Pancreas (tissue), 10 donors: ENCODE data around the gene NUP35. TPM values are rescaled to one million over a fixed set of nuclear protein-coding genes. Genes with fewer than 3 reads are reported as not detected.

Source experiments
- ATAC-seq, 4 donors: fragments of 200-7000 bp; cut with Tn5 transposase; one replicate each; pipeline versions ENCODE4 v1.8.0 to v1.9.1; 2020; ENCODE audit warnings: mild to moderate bottlenecking in 4 of 4, moderate library complexity in 4 of 4
- DNase-seq, 6 donors: peaks; one replicate each; pipeline ENCODE4 v3.0.0-alpha.2; 2020
- FAIRE-seq: peaks from 2 replicates; lab custom pipeline; 2012; peaks lifted over from hg19 to GRCh38; lab: Jason Lieb, UNC
- H3K27ac ChIP-seq, 4 donors: fragments of 200-600 bp; sonication (generic); 1 replicate in 3 of 4; 2 replicates in 1 of 4; pipeline versions ENCODE4 v1.5.0 to v1.8.0; 2020
- H3K27me3 ChIP-seq, 4 donors: fragments of 200-600 bp; one replicate each; pipeline ENCODE4 v1.8.0; 2021
- H3K36me3 ChIP-seq, 3 donors: fragments of 200-600 bp; sonication (generic) in 1 of 3; one replicate each; pipeline versions ENCODE4 v1.5.0 to v1.8.0; 2020 to 2021
- H3K4me1 ChIP-seq, 3 donors: fragments of 200-600 bp; one replicate each; pipeline ENCODE4 v1.8.0; 2021
- H3K4me3 ChIP-seq, 4 donors: fragments of 200-600 bp; sonication (generic) in 2 of 4; one replicate each; pipeline versions ENCODE4 v1.5.0 to v1.8.0; 2020 to 2021
- H3K9me3 ChIP-seq, 4 donors: fragments of 200-600 bp; one replicate each; pipeline ENCODE4 v1.8.0; 2021
- WGBS, 2 donors: extraction: QIAGEN DNeasy Blood & Tissue Kit; methylation state at CpG; one replicate each; pipeline ENCODE4 v1.1.7; 2013; 5-methylcytosine and 5-hydroxymethylcytosine counted together
- intact Hi-C, 3 donors: fragments of 100-400 bp; cut with DNase I; formaldehyde crosslinking; loops; one replicate each; pipeline versions ENCODE4 v1.11.1 to v1.14.2; 2022
- polyA plus RNA-seq, 2 donors: library from polyadenylated mRNA; stranded (reverse); fragments of 200-250 nt; gene quantifications; one replicate each; pipeline ENCODE4 v1.2.3, GENCODE V29; 2013
- total RNA-seq, 6 donors: library from RNA; stranded (reverse); fragmentation: NEBNext Ultra II Directional in 4 of 6; extraction: Animal tissue kit (Norgen Biotek cat#: 25700) in 4 of 6; gene quantifications; one replicate each; pipeline versions ENCODE4 v1.2.1 to v1.2.4, GENCODE V29; 2021 to 2023
- TF ChIP-seq, protein P1 (sequence below), 4 donors: fragments of 200-600 bp; sonication (generic) in 3 of 4; IDR thresholded peaks; one replicate each; pipeline versions ENCODE4 v1.5.0 to v1.8.0; 2021; ENCODE audit warnings: antibody characterized with exemption in 4 of 4
- donor health status: healthy with polysubstance abuse.
- donor health status: DM: no; HTN: no; CAD: no; lungs with moderate emphysema.
- donor health status: DM: no; HTN: no; CAD: no.
- donor health status: control.
- donor health status: control.
- donor health status: Bipolar disorder and iron deficiency.
- donor health status: DM: yes; HTN: yes; CAD: no.
- donor health status: DM: no; HTN: no; CAD: no.
- donor health status: DM: no; HTN: no; CAD: no.
- donor health status: DM: yes; HTN: yes; CAD: no.

Gene NUP35
- total and polyA plus RNA-seq, 8 donors, result 5.7 to 13.4 (median 8.5) TPM

DNA sequence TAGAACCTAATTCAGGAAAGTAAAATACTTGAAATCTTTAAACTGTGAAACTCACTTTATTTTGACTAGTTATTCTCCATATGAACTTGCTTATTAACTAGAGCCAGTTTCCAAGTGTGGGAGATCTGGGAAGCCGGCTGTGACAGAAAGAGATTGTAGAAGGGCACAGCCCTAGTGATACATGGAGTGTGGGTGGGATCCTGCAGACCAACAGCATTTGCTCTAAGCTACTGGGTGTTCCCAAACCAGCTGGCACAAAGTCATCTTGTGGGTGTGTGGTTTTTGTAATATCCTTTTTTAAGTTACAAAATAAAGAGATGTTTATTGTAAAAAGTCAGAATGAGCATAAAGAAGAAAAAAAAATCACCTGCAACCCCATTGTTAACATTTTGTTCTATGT, 42.3 kb upstream of the NUP35 start:
- intact Hi-C loops, result no loop called here

DNA sequence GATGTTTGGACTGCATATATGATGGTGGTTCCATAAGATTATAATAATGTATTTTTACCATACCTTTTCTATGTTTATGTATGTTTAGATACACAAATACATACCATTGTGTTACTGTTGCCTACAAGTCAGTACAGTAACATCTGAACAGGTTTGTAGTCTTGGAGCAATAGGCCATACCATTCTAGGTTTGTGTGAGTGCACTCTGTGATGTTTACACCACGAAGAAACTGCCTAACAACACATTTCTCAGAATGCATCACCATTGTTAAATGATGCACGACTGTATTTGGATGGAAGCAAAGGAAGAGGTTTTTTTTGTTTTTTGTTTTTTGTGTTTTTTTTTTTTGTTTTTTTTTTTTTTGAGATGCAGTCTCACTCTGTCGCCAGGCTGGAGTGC, 36.2 kb upstream of the NUP35 start:
- H3K36me3 ChIP-seq, result no peaks in the 10 kb centered on the region
- no peak overlapping the region for H3K27ac ChIP-seq
- no peaks in the 10 kb centered on the region for H3K4me1 ChIP-seq
- ATAC-seq (no peak), DNase-seq (no peak), FAIRE-seq (no peak)
- no peaks in the 10 kb centered on the region for H3K27me3 ChIP-seq
- no peaks in the 10 kb centered on the region for H3K9me3 ChIP-seq
- TF ChIP-seq, protein P1, sequence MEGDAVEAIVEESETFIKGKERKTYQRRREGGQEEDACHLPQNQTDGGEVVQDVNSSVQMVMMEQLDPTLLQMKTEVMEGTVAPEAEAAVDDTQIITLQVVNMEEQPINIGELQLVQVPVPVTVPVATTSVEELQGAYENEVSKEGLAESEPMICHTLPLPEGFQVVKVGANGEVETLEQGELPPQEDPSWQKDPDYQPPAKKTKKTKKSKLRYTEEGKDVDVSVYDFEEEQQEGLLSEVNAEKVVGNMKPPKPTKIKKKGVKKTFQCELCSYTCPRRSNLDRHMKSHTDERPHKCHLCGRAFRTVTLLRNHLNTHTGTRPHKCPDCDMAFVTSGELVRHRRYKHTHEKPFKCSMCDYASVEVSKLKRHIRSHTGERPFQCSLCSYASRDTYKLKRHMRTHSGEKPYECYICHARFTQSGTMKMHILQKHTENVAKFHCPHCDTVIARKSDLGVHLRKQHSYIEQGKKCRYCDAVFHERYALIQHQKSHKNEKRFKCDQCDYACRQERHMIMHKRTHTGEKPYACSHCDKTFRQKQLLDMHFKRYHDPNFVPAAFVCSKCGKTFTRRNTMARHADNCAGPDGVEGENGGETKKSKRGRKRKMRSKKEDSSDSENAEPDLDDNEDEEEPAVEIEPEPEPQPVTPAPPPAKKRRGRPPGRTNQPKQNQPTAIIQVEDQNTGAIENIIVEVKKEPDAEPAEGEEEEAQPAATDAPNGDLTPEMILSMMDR (IDR thresholded peaks at IDR 0.05), result no peak
- 74 to 87% methylated on average over 3 of the region's 3 CpGs for WGBS, 2 donors
- intact Hi-C loops, result no loop called here
- H3K4me3 ChIP-seq, result no peak overlapping the region

More for the DNA sequence above, 42.3 kb upstream of the NUP35 start:
- ATAC-seq (no peak), DNase-seq (no peak), FAIRE-seq (no peak)
- H3K9me3 ChIP-seq, result no peaks in the 10 kb centered on the region
- H3K4me3 ChIP-seq, result no peak overlapping the region
- no peak overlapping the region for H3K27ac ChIP-seq
- peaks cover 0 to 10% (median 7%) of the 10 kb centered on the region in 3 donors for H3K4me1 ChIP-seq
- WGBS, 2 donors, result 39 to 63% methylated on average over 1 of the region's 1 CpG
- H3K36me3 ChIP-seq, result no peaks in the 10 kb centered on the region
- no peaks in the 10 kb centered on the region for H3K27me3 ChIP-seq
- TF ChIP-seq, protein P1 (IDR thresholded peaks at IDR 0.05), result no peak

DNA sequence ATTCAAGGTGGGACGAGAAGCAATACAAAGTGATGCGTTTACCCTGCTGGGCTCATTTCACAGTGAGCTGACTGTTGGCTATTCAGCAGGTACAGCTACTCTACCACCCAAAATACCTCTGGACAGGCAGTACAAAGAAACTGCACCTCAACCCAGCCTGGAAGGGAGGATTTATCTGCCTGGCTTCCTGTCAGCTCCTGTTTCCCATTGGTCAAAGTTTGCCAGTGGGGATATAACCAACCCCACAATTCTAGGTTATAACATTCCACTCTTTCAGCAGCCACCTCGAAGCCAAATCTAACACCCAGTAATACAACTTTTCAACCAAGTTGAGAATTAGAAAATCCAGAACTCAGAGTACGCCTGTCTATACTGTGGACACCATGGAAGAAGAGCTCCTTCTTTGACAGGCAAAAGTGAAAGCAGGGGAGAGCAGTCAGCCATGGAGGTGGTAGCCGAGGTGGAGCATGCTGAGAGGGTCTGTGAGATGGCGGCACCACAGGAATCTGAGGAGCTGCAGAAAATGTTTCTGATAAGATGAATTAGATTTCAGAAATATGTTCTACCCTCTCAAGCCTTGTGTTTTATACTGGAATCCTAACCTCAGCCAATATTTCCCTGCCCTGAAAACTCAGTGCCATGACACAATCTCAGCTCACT, 34.9 kb upstream of the NUP35 start:
- TF ChIP-seq, protein P1 (IDR thresholded peaks at IDR 0.05), result no peak
- WGBS, 2 donors, result 90 to 91% methylated on average over 6 of the region's 6 CpGs
- DNase-seq, result no peak
- Histone ChIP-seq H3K4me1 (no peaks in the 10 kb centered on the region), H3K36me3 (no peaks in the 10 kb centered on the region), H3K9me3 (no peaks in the 10 kb centered on the region), H3K27ac (no peak overlapping the region), H3K4me3 (no peak overlapping the region), H3K27me3 (no peaks in the 10 kb centered on the region)
- ATAC-seq, result no peak
- intact Hi-C loops, result no loop called here
- no peak for FAIRE-seq

DNA sequence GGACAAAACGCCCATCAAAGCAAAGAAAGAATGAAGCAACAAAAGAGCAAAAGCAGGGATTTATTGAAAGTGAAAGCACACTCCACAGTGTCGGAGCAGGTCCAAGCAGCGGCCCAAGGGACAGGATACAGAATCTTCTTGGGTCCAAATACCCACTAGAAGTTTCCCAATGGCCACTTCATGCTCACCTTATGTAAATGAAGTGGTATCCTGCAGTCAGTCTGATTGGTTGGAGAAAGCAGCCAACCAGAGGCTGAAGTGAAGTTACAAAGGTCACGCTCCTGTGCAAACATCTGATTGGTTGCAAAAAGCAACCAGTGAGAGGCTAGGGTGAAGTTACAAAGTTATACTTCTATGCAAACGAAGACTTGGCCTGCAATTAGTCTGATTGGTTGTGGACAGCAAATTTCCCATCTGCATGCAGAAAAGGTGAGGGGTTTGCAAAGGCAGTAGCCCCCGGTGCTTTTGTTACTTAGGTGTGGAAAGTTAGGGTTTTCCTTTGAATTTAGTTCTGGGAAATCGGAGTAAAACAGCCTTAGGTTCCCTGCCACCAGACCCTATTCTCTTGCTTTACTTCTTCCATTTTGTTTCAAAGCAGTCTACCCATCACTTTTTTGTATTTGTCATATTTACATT, 32.8 kb upstream of the NUP35 start:
- intact Hi-C loops, result no loop called here
- 92% methylated on average over 7 of the region's 7 CpGs for WGBS, 2 donors
- Histone ChIP-seq H3K36me3 (no peaks in the 10 kb centered on the region), H3K27ac (no peak overlapping the region), H3K4me1 (no peaks in the 10 kb centered on the region), H3K27me3 (no peaks in the 10 kb centered on the region), H3K9me3 (no peaks in the 10 kb centered on the region), H3K4me3 (no peak overlapping the region)
- DNase-seq (no peak), FAIRE-seq (no peak), ATAC-seq (no peak)
- TF ChIP-seq, protein P1 (IDR thresholded peaks at IDR 0.05), result no peak

DNA sequence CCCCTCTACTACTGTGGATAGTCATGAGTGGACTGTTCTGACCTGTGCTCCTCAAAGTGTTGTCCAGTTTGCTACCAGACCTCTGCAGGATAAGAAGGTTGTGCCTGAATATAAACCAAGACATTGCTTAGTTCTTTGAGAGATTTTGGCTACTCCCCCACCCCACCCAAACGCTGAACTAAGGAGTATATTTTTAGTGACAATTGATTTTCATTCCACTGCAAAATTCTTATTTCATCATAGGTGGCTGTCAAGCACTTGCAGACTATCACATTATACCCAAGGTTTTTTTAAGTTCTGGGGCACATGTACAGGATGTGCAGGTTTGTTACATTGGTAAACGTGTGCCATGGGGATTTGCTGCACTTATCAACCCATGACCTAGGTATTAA, 32.3 kb upstream of the NUP35 start:
- no peaks in the 10 kb centered on the region for H3K36me3 ChIP-seq
- intact Hi-C loops, result no loop called here
- 88 to 93% methylated on average over 2 of the region's 2 CpGs for WGBS, 2 donors

More for the DNA sequence above, 32.3 kb upstream of the NUP35 start:
- Histone ChIP-seq H3K27me3 (no peaks in the 10 kb centered on the region), H3K4me3 (no peak overlapping the region), H3K4me1 (no peaks in the 10 kb centered on the region), H3K9me3 (no peaks in the 10 kb centered on the region), H3K27ac (no peak overlapping the region)
- TF ChIP-seq, protein P1 (IDR thresholded peaks at IDR 0.05), result no peak
- no peak for DNase-seq
- no peak for FAIRE-seq
- no peak for ATAC-seq
